ENCODE results near the gene TAF11L5. TPM values are rescaled to one million over a fixed set of nuclear protein-coding genes. Genes with fewer than 3 reads are reported as not detected.
"Not testable (repeated sequence)": the region's sequence is repeated elsewhere in the genome, so short reads cannot be mapped to it uniquely, and the experiment has no call there.

The TAF11L5 gene
- total RNA-seq, 2 experiments from 2014 or later: not detected

- POLR2A ChIA-PET; H3K27me3 Mint-ChIP-seq; H3K27ac Mint-ChIP-seq; CTCF ChIA-PET; H3K36me3 Mint-ChIP-seq (ENCODE audit: low read depth); DNase-seq; H3K4me1 Mint-ChIP-seq (ENCODE audit: low read depth); ATAC-seq; H3K9me3 Mint-ChIP-seq; intact Hi-C loops (cut with micrococcal nuclease); H3K4me3 Mint-ChIP-seq: not testable (repeated sequence)
Observed at GRCh38 chr5:17521501-17521900, 3.5 kb upstream of the TAF11L5 start, which contains the start of gene TAF11L4. Gene TAF11L4 (plus strand): TSS chr5:17521801.

GRCh38 chr5:17526504-17526903 lies 1.5 kb downstream of the TAF11L5 start:
- CTCF ChIA-PET; H3K27me3 Mint-ChIP-seq; H3K27ac Mint-ChIP-seq; H3K36me3 Mint-ChIP-seq (ENCODE audit: low read depth); intact Hi-C loops (cut with micrococcal nuclease); H3K4me3 Mint-ChIP-seq; ATAC-seq; H3K4me1 Mint-ChIP-seq (ENCODE audit: low read depth); H3K9me3 Mint-ChIP-seq; POLR2A ChIA-PET; DNase-seq: not testable (repeated sequence)

GRCh38 chr5:17528369-17528768 lies 3.3 kb downstream of the TAF11L5 start, which contains the start of gene TAF11L6:
Gene TAF11L6 (plus strand): TSS chr5:17528669.
- intact Hi-C loops (cut with micrococcal nuclease): not testable (repeated sequence)

More at GRCh38 chr5:17528369-17528768, 3.3 kb downstream of the TAF11L5 start, which contains the start of gene TAF11L6:
- ATAC-seq; DNase-seq; POLR2A ChIA-PET; H3K36me3 Mint-ChIP-seq (ENCODE audit: low read depth); H3K27ac Mint-ChIP-seq; H3K4me3 Mint-ChIP-seq; H3K4me1 Mint-ChIP-seq (ENCODE audit: low read depth); CTCF ChIA-PET; H3K9me3 Mint-ChIP-seq; H3K27me3 Mint-ChIP-seq: not testable (repeated sequence)

Other genes with a start within 250 kb of the TAF11L5 start
- not detected for gene TAF11L2, start 27.0 kb upstream of the TAF11L5 start, total RNA-seq
- gene TAF11L3, start 6.9 kb upstream of the TAF11L5 start, total RNA-seq: not detected
- not detected for gene TAF11L4, start 3.4 kb upstream of the TAF11L5 start, total RNA-seq
- gene TAF11L6, start 3.4 kb downstream of the TAF11L5 start, total RNA-seq: not detected
- not detected for gene TAF11L7, start 60.5 kb downstream of the TAF11L5 start, total RNA-seq
- not detected for gene TAF11L8, start 65.7 kb downstream of the TAF11L5 start, total RNA-seq
- not detected for gene TAF11L9, start 69.2 kb downstream of the TAF11L5 start, total RNA-seq
- gene TAF11L10, start 72.6 kb downstream of the TAF11L5 start, total RNA-seq: not detected
- gene TAF11L11, start 78.9 kb downstream of the TAF11L5 start, total RNA-seq: not detected
- not detected for gene TAF11L12, start 85.2 kb downstream of the TAF11L5 start, total RNA-seq
- gene TAF11L13, start 106.9 kb downstream of the TAF11L5 start, total RNA-seq: not detected
- not detected for gene TAF11L14, start 109.2 kb downstream of the TAF11L5 start, total RNA-seq

All from activated CD8-positive, alpha-beta T cell treated with anti-CD3 and anti-CD28 coated beads for 36 hours (primary cell).